HCT116 (cell line): ENCODE measurements around the gene E4F1. TPM values are rescaled to one million over a fixed set of nuclear protein-coding genes. Genes with fewer than 3 reads are reported as not detected.
"Not testable (repeated sequence)": the region's sequence is repeated elsewhere in the genome, so short reads cannot be mapped to it uniquely, and the experiment has no call there.

ENCODE experiments used
- ATAC-seq: fragments of 200-7000 bp; cut with Tn5 transposase; 2 replicates; pipeline ENCODE4 v1.9.1; 2020; ENCODE audit warnings: mild to moderate bottlenecking, moderate library complexity
- BruUV-seq: library from RNA; stranded (reverse); fragments of 400-500 nt; replicated peaks from 2 replicates; lab custom pipeline; 2021; lab: Mats Ljungman, UMichigan
- CTCF ChIA-PET: fragments of 300-600 bp; sonication (Branson Sonifier 250); formaldehyde crosslinking; loops from one replicate; lab custom pipeline; 2021; ENCODE audit warnings: antibody characterized with exemption; lab: Charles Lee
- POLR2A ChIA-PET: fragments of 300-600, 350-600 bp; sonication (Branson Sonifier 250); formaldehyde crosslinking; loops from one replicate; lab custom pipeline; 2021; ENCODE audit warnings: antibody characterized with exemption; lab: Charles Lee
- RAD21 ChIA-PET, 2 experiments: fragments of 300-600 bp; sonication (Branson Sonifier 250); formaldehyde crosslinking; loops; one replicate each; lab custom pipeline; 2023; ENCODE audit warnings: low total read pairs in 2 of 2; ENCODE audit not compliant: uncharacterized antibody in 2 of 2, unreplicated experiment in 2 of 2, low non-redundant PET in 1 of 2; lab: Charles Lee
- DNase-seq: peaks from one replicate; pipeline ENCODE4 v3.0.0-alpha.2; 2010; ENCODE audit warnings: low read depth, low spot score
- H2AFZ ChIP-seq: fragments of 200-600 bp; shearing (Covaris generic), sonication (generic); 2 replicates; pipeline ENCODE4 v1.6.1; 2017; ENCODE audit warnings: low read depth, mixed run types, mixed read lengths, antibody characterized with exemption, low read length; ENCODE audit not compliant: poor library complexity, severe bottlenecking
- H3K27ac ChIP-seq: 2 replicates; pipeline ENCODE4 v1.5.1; 2012; ENCODE audit warnings: low read depth, low read length
- H3K27me3 ChIP-seq: fragments of 200-600 bp; sonication (generic); 2 replicates; pipeline ENCODE4 v1.6.1; 2016; ENCODE audit warnings: mixed run types, low read length, mixed read lengths; ENCODE audit not compliant: insufficient read depth
- H3K36me3 ChIP-seq, 2 experiments: fragments of 200-500 bp in 1 of 2; fragments of 200-600 bp in 1 of 2; sonication (Bioruptor generic) in 1 of 2; sonication (generic) in 1 of 2; 2 replicates each; pipeline versions ENCODE4 v1.5.1 to v1.6.1; 2014 to 2016; ENCODE audit warnings: low read length in 2 of 2, inconsistent platforms in 1 of 2, mixed read lengths in 1 of 2, mixed run types in 1 of 2; ENCODE audit not compliant: insufficient read depth in 2 of 2, control insufficient read depth in 1 of 2
- H3K4me1 ChIP-seq, 2 experiments: fragments of 200-600 bp in 1 of 2; sonication (generic) in 1 of 2; 2 replicates each; pipeline versions ENCODE4 v1.5.1 to v1.6.1; 2012 to 2017; ENCODE audit warnings: low read length in 2 of 2, inconsistent platforms in 1 of 2, mild to moderate bottlenecking in 1 of 2, mixed read lengths in 1 of 2, mixed run types in 1 of 2, moderate library complexity in 1 of 2; ENCODE audit not compliant: insufficient read depth in 2 of 2, control insufficient read depth in 1 of 2
- H3K4me2 ChIP-seq: fragments of 200-600 bp; sonication (generic); 2 replicates; pipeline ENCODE4 v1.6.1; 2017; ENCODE audit warnings: mixed run types, low read length, mixed read lengths
- H3K4me3 ChIP-seq, 2 experiments: fragments of 200-600 bp in 1 of 2; sonication (generic) in 1 of 2; replicated peaks in 1 of 2; 2 replicates each; pipeline ENCODE4 v1.5.1; 2011 to 2016; ENCODE audit warnings: low read length in 2 of 2, control low read depth in 1 of 2, low read depth in 1 of 2, mild to moderate bottlenecking in 1 of 2, mixed read lengths in 1 of 2, mixed run types in 1 of 2
- H3K79me2 ChIP-seq: fragments of 200-600 bp; sonication (generic); 2 replicates; pipeline ENCODE4 v1.6.1; 2017; ENCODE audit warnings: mild to moderate bottlenecking, mixed run types, low read length, moderate library complexity, mixed read lengths; ENCODE audit not compliant: insufficient read depth
- H3K9ac ChIP-seq: fragments of 200-600 bp; sonication (generic); 2 replicates; pipeline ENCODE4 v1.6.1; 2016; ENCODE audit warnings: low read length, mixed read lengths
- H3K9me2 ChIP-seq: fragments of 200-600 bp; sonication (generic), shearing (Covaris generic); 2 replicates; pipeline ENCODE4 v1.6.1; 2017; ENCODE audit warnings: mixed run types, mild to moderate bottlenecking, moderate library complexity; ENCODE audit not compliant: insufficient read depth
- H3K9me3 ChIP-seq, 2 experiments: fragments of 200-500 bp in 1 of 2; fragments of 200-600 bp in 1 of 2; sonication (Bioruptor generic) in 1 of 2; sonication (generic) in 1 of 2; 2 replicates each; pipeline ENCODE4 v1.6.1; 2014 to 2017; ENCODE audit warnings: low read length in 2 of 2, mixed read lengths in 2 of 2, inconsistent platforms in 1 of 2, low read depth in 1 of 2, mild to moderate bottlenecking in 1 of 2, mixed run types in 1 of 2, moderate library complexity in 1 of 2; ENCODE audit not compliant: control insufficient read depth in 1 of 2, insufficient read depth in 1 of 2
- H4K20me1 ChIP-seq: fragments of 200-600 bp; sonication (generic), shearing (Covaris generic); 2 replicates; pipeline ENCODE4 v1.6.1; 2017; ENCODE audit warnings: mixed run types, mild to moderate bottlenecking, moderate library complexity; ENCODE audit not compliant: insufficient read depth
- CBX3 ChIP-seq: IDR thresholded peaks from 2 replicates; pipeline ENCODE4 v1.6.1; 2012; ENCODE audit warnings: low read depth
- CEBPB ChIP-seq: IDR thresholded peaks from 2 replicates; pipeline ENCODE4 v1.6.1; 2012; ENCODE audit warnings: low read depth
- CTCF ChIP-seq, 3 experiments: fragments of 200-600 bp in 1 of 3; sonication (generic) in 1 of 3; IDR thresholded peaks in 2 of 3; conservative IDR thresholded peaks in 1 of 3; 2 replicates each; pipeline ENCODE4 v1.5.1; 2012 to 2017; ENCODE audit warnings: low read depth in 2 of 3, low read length in 2 of 3, antibody characterized with exemption in 1 of 3, borderline replicate concordance in 1 of 3, control low read depth in 1 of 3, mild to moderate bottlenecking in 1 of 3, mixed read lengths in 1 of 3, mixed run types in 1 of 3, moderate library complexity in 1 of 3; ENCODE audit not compliant: insufficient read depth in 1 of 3
- ELF1 ChIP-seq: IDR thresholded peaks from 2 replicates; pipeline ENCODE4 v1.6.1; 2012; ENCODE audit warnings: low read depth, borderline replicate concordance
- EZH2 ChIP-seq: fragments of 200-600 bp; sonication (generic); IDR thresholded peaks from 2 replicates; pipeline ENCODE4 v1.6.1; 2017; ENCODE audit warnings: antibody characterized with exemption, mixed run types
- EZH2phosphoT487 ChIP-seq: fragments of 200-600 bp; IDR thresholded peaks from 2 replicates; pipeline ENCODE4 v1.6.1; 2018; ENCODE audit warnings: antibody characterized with exemption, borderline replicate concordance
- FOSL1 ChIP-seq: IDR thresholded peaks from 2 replicates; pipeline ENCODE4 v1.6.1; 2012; ENCODE audit warnings: low read depth
- MAX ChIP-seq: IDR thresholded peaks from 2 replicates; pipeline ENCODE4 v1.6.1; 2012
- POLR2A ChIP-seq: IDR thresholded peaks from 2 replicates; pipeline ENCODE4 v1.7.0; 2011; ENCODE audit warnings: borderline replicate concordance; ENCODE audit not compliant: insufficient read depth, insufficient read length; ENCODE audit errors: extremely low read depth
- POLR2AphosphoS5 ChIP-seq: IDR thresholded peaks from 2 replicates; pipeline ENCODE4 v1.6.1; 2011; ENCODE audit warnings: mild to moderate bottlenecking, low read depth, low read length, moderate library complexity
- RAD21 ChIP-seq: IDR thresholded peaks from 2 replicates; pipeline ENCODE4 v1.6.1; 2012; ENCODE audit warnings: low read depth, mild to moderate bottlenecking
- REST ChIP-seq: IDR thresholded peaks from 2 replicates; pipeline ENCODE4 v1.6.1; 2012; ENCODE audit warnings: low read depth
- SIN3A ChIP-seq: IDR thresholded peaks from 2 replicates; pipeline ENCODE4 v1.6.1; 2012; ENCODE audit warnings: low read depth
- SP1 ChIP-seq: IDR thresholded peaks from 2 replicates; pipeline ENCODE4 v1.6.1; 2012; ENCODE audit warnings: low read depth
- YY1 ChIP-seq: IDR thresholded peaks from 2 replicates; pipeline ENCODE4 v1.6.1; 2011; ENCODE audit warnings: low read length, low read depth, moderate library complexity, mild to moderate bottlenecking; ENCODE audit not compliant: insufficient replicate concordance; ENCODE audit errors: extremely low read depth
- ZNF274 ChIP-seq: fragments of 200-500 bp; sonication (Bioruptor generic); IDR thresholded peaks from 2 replicates; pipeline ENCODE4 v1.6.1; 2014; ENCODE audit warnings: mild to moderate bottlenecking, low read depth, low read length, inconsistent platforms
- intact Hi-C: fragments of 100-400 bp; cut with micrococcal nuclease; formaldehyde crosslinking; loops from 2 replicates; pipeline ENCODE4 v1.10.0; 2022
- total RNA-seq: library from RNA; stranded (reverse); gene quantifications from one replicate; pipeline ENCODE4 v1.2.1, GENCODE V29; 2021; ENCODE audit not compliant: unreplicated experiment

E4F1 gene
- total RNA-seq, 1 experiment from 2014 or later = 40.7 TPM

GRCh38 chr16:2240331-2240730, 16.9 kb downstream of the E4F1 start:
- H3K9me3 ChIP-seq, H3K9ac ChIP-seq, H2AFZ ChIP-seq, H3K9me2 ChIP-seq, BruUV-seq, RAD21 ChIA-PET, ATAC-seq, H3K27ac ChIP-seq, H3K4me2 ChIP-seq, H3K27me3 ChIP-seq, H4K20me1 ChIP-seq, CTCF ChIA-PET, DNase-seq, intact Hi-C loops, H3K4me3 ChIP-seq, POLR2A ChIA-PET: not testable (repeated sequence)
- H3K79me2 ChIP-seq = peaks cover 22% of the 10 kb centered on the region; the same call in 1 of the 2 replicates
- peaks cover 0 to 22% of the 10 kb centered on the region in 2 experiments; a peak in 3 of 4 replicates for H3K4me1 ChIP-seq
- peaks cover 12 to 31% of the 10 kb centered on the region in 2 experiments; a peak in 3 of 4 replicates for H3K36me3 ChIP-seq

- Histone ChIP-seq H4K20me1 (no peaks in the 10 kb centered on the region), H2AFZ (no peak overlapping the region), H3K27ac (no peak overlapping the region), H3K4me1 (peaks cover 0 to 17% of the 10 kb centered on the region in 2 experiments; a peak in 2 of 4 replicates), H3K9me3 (no peaks in the 10 kb centered on the region), H3K9me2 (no peaks in the 10 kb centered on the region), H3K9ac (no peak overlapping the region), H3K4me2 (no peak overlapping the region), H3K27me3 (no peaks in the 10 kb centered on the region), H3K36me3 (peaks cover 21 to 44% of the 10 kb centered on the region in 2 experiments; a peak in 3 of 4 replicates), H3K4me3 (no peak overlapping the region), H3K79me2 (peaks cover 45% of the 10 kb centered on the region)
- RAD21 ChIA-PET = no interaction called here
- intact Hi-C loops = no loop called here
- ATAC-seq (no peak), DNase-seq (no peak)
- no TSS peak for BruUV-seq
- POLR2A ChIA-PET = interaction anchor here (0.9 kb wide), 1 partner anchor 9 kb away, joined by 3 read pairs; the partner anchor contains the start of gene ECI1
- CTCF ChIA-PET = no interaction called here
- TF ChIP-seq POLR2A (no peak), SIN3A (no peak), YY1 (no peak), ZNF274 (no peak), POLR2AphosphoS5 (no peak), ELF1 (no peak), EZH2phosphoT487 (no peak), MAX (no peak), CTCF (IDR thresholded peaks at IDR 0.05 in 2 of 3, conservative IDR thresholded peaks at IDR 0.05 in 1 of 3; ENCODE audit: borderline replicate concordance in 1 of 3, insufficient read depth in 1 of 3, low read depth in 2 of 3, low read length in 2 of 3) (no peak), REST (no peak), RAD21 (no peak), EZH2 (no peak), SP1 (no peak), FOSL1 (no peak), CEBPB (no peak), CBX3 (no peak)
Observed at GRCh38 chr16:2242598-2242997, 19.2 kb downstream of the E4F1 start.
